ENCODE data around the gene CEP95.

DNA sequence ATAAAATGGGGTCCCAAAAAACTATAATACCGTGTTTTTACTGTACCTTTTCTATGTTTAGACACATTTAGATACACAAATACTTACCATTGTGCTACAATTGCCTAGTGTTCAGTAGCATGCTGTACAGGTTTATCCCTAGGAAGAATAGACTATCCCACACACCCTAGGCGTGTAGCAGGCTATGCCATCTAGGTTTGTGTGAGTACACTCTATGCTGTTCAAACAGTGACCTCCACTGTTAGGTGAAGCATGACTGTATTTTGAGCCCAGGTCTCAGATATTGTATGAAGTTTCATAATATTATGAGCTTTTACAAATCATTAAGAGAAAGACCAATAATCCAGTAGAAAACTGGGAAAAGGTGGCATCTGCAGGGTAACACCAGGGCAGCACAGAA is 34.2 kb upstream of the CEP95 start:
- TF ChIP-seq, protein P1, sequence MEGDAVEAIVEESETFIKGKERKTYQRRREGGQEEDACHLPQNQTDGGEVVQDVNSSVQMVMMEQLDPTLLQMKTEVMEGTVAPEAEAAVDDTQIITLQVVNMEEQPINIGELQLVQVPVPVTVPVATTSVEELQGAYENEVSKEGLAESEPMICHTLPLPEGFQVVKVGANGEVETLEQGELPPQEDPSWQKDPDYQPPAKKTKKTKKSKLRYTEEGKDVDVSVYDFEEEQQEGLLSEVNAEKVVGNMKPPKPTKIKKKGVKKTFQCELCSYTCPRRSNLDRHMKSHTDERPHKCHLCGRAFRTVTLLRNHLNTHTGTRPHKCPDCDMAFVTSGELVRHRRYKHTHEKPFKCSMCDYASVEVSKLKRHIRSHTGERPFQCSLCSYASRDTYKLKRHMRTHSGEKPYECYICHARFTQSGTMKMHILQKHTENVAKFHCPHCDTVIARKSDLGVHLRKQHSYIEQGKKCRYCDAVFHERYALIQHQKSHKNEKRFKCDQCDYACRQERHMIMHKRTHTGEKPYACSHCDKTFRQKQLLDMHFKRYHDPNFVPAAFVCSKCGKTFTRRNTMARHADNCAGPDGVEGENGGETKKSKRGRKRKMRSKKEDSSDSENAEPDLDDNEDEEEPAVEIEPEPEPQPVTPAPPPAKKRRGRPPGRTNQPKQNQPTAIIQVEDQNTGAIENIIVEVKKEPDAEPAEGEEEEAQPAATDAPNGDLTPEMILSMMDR (IDR thresholded peaks at IDR 0.05): no peak
- no peak for TF ChIP-seq POLR2A (IDR thresholded peaks at IDR 0.05)

Data from heart left ventricle (tissue), 13 donors.